ENCODE results near the gene FADS6. TPM values are rescaled to one million over a fixed set of nuclear protein-coding genes. Genes with fewer than 3 reads are reported as not detected.
A peak's percentile ranks its signal among the peaks of the same experiment; 100 is the strongest.

FADS6 gene
- total RNA-seq, 1 experiment from 2014 or later, result 1.2 TPM

- no peak overlapping the region for H3K14ac ChIP-seq (ENCODE audit: insufficient read depth, low read length)
- no peaks in the 10 kb centered on the region for H3K9me3 ChIP-seq (ENCODE audit: control insufficient read depth, low read depth, low read length)
- no peak overlapping the region for H2BK5ac ChIP-seq (ENCODE audit: insufficient read length, low read length)
- TF ChIP-seq CTCF (conservative IDR thresholded peaks at IDR 0.05), result no peak
- peak; percentile 25 for DNase-seq
- H4K5ac ChIP-seq (ENCODE audit: insufficient read length, low read depth, low read length), result no peak overlapping the region
- no peak overlapping the region for H2AFZ ChIP-seq (ENCODE audit: low read length)
- Mint-ChIP-seq H3K4me1 (peaks cover 12 to 33% of the 10 kb centered on the region in 2 experiments), H3K27me3 (ENCODE audit: low read depth) (peaks cover 71% of the 10 kb centered on the region), H3K9me3 (peaks cover 0 to 5% of the 10 kb centered on the region in 2 experiments; a peak in 1 of 5 replicates), H3K27ac (no peak overlapping the region), H3K36me3 (ENCODE audit: insufficient read depth in 1 of 3, low read depth in 3 of 3) (no peaks in the 10 kb centered on the region; a peak in 1 of 7 replicates), H3K4me3 (peak overlapping the region; percentile 60 to 75; a peak in 4 of 5 replicates)
- no peak overlapping the region for H3K27ac ChIP-seq (ENCODE audit: insufficient read length, low read depth, low read length)
- no peak overlapping the region for H4K8ac ChIP-seq (replicated peaks; ENCODE audit: insufficient read length, low read depth, low read length)
- H4K20me1 ChIP-seq (ENCODE audit: control insufficient read depth, insufficient read depth, insufficient read length), result no peaks in the 10 kb centered on the region
- H3K27me3 ChIP-seq (ENCODE audit: insufficient read depth, low read length), result peaks cover 43% of the 10 kb centered on the region
- H3K23me2 ChIP-seq (ENCODE audit: insufficient read length, low read depth, low read length, poor library complexity, severe bottlenecking), result peaks cover 5% of the 10 kb centered on the region
- no peak overlapping the region for H3K4me2 ChIP-seq (ENCODE audit: insufficient read depth, insufficient read length, low read length)
- no peak overlapping the region for H2AK5ac ChIP-seq (ENCODE audit: insufficient read length, low read length)
- no peak overlapping the region for H2BK15ac ChIP-seq (ENCODE audit: low read depth, low read length)
- H3K4me1 ChIP-seq (ENCODE audit: insufficient read depth, low read length), result no peaks in the 10 kb centered on the region
- no peak overlapping the region for H2BK120ac ChIP-seq (ENCODE audit: low read depth, low read length, poor library complexity, severe bottlenecking)
- whole genome bisulfite sequencing (ENCODE audit: extremely low coverage, insufficient read length, low lambda C conversion rate), result no CpG with 5 or more reads among the region's 6 CpGs
- no peak overlapping the region for H3K4ac ChIP-seq (ENCODE audit: low read depth, low read length)
- H2BK20ac ChIP-seq (ENCODE audit: low read depth, low read length, poor library complexity, severe bottlenecking), result no peak overlapping the region
- no peak overlapping the region for H2BK12ac ChIP-seq (ENCODE audit: insufficient read length, low read depth, low read length)
- no peak overlapping the region for H3K18ac ChIP-seq (ENCODE audit: insufficient read length, low read depth, low read length)
- no peak overlapping the region for H3K9ac ChIP-seq (ENCODE audit: extremely low read depth, insufficient read length, low read length)
- no peaks in the 10 kb centered on the region for H3K79me2 ChIP-seq (ENCODE audit: insufficient read depth, low read length)
- no peak overlapping the region for H3T11ph ChIP-seq (ENCODE audit: low read length)
- no peak overlapping the region for H3K23ac ChIP-seq (ENCODE audit: insufficient read length, low read depth, low read length)
- H3K56ac ChIP-seq (ENCODE audit: insufficient read length, low read depth, low read length), result no peak overlapping the region
- no peaks in the 10 kb centered on the region for H3K79me1 ChIP-seq (ENCODE audit: insufficient read depth, low read depth, low read length, poor library complexity, severe bottlenecking)
- no peak overlapping the region for H4K91ac ChIP-seq (ENCODE audit: insufficient read length, low read depth, low read length)
These were observed 28.7 kb upstream of the FADS6 start for GRCh38 chr17:74922172-74922571.
